Activated T-cell treated with anti-CD3 and anti-CD28 coated beads for 24 hours (primary cell): Measurements from ENCODE around the gene GRAMD4.

Experiments
- DNase-seq: peaks from one replicate; pipeline ENCODE4 v3.0.0-alpha.2; 2020; ENCODE audit warnings: low read depth

Gene GRAMD4

DNA sequence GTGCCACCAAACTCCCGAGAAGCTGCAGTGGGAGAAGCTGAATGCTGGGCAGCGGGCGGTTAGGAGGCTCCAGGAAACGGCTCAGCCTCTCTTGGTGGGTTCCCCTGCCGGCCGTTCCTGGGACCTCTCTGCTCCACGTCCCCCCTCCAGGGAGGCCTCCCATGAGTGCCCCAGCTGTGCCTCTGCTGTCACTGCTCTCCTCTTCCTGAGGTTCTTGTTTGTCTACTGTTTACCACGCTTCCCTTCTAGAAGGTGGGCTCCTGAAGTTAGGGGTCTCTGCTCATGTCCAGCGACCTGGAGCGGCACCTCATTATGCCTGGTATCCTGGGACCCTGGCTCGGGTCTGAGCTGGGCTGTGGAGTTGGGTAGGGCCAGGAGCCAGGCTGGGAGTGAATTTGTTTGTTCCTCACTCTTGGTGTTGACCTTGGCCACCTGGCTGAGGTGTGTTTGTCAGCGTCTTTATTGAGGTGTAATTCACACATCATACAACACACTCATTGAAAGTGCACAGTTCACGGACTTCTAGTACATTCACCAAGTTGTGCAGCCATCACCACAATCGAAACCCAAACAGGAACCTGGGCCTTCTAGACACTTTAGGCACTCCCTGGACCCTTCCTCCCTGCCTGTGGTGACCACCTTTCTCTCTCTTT, 37.8 kb upstream of the GRAMD4 start:
- no peak for DNase-seq

DNA sequence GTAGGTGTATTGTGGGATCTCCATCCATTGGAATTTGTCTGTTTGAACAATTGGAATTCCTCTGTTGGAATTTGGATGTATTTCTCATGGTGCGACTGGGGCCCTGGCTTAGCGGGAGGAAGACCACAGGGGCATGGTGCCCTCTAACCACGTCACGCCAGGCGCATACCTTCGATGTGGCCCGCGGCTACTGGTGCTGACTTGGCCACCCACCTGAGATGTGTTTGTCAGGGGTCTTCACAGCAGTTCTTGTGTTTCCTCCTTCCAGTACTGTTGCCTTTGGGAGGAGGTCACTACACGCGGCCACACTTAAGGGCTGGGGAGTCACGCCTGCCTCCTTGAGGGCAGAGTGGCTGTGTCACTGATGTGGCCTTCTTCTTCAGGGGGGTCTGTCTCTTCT, 36.6 kb upstream of the GRAMD4 start:
- DNase-seq, result no peak

DNA sequence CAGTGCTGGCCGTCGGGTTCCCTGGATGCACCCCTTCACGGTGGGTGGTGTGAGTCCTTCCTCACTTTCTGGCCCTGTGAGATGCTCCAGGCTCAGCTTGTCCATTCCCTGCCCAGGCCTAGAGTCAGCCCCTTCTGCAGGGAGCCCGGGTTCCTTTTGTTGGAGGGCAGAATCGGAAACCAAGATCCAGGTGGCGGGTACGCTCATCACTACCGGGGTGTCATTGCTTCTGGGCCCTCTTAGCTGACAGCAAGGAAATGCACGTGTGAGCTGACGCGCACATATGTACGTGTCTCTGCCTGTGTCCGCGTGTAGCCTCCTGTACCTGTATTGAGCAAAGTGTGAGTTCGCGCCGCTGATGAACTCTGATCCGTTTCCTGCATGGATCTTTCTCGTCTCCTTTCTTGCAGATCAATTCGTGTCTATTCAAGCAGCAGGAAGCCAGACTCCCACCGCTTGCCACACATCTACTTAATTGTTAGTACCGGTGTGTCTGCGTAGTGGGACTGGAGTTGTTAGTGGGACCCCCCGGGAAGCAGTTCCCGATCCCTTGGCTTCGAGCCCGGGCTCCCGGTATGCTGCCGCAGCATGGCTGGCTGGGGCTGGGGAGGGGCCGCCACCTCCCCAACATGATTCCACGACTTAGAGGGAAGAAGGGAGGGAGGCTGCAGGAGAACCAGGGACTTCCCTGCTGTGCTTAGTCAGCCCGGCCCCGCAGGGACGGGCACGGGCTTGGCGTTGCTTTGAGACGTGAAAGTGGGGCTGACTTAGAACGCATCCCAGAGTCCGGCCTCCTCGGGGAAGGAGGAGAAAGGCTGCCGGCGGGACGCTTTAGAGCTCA, 35.9 kb upstream of the GRAMD4 start:
- no peak for DNase-seq

DNA sequence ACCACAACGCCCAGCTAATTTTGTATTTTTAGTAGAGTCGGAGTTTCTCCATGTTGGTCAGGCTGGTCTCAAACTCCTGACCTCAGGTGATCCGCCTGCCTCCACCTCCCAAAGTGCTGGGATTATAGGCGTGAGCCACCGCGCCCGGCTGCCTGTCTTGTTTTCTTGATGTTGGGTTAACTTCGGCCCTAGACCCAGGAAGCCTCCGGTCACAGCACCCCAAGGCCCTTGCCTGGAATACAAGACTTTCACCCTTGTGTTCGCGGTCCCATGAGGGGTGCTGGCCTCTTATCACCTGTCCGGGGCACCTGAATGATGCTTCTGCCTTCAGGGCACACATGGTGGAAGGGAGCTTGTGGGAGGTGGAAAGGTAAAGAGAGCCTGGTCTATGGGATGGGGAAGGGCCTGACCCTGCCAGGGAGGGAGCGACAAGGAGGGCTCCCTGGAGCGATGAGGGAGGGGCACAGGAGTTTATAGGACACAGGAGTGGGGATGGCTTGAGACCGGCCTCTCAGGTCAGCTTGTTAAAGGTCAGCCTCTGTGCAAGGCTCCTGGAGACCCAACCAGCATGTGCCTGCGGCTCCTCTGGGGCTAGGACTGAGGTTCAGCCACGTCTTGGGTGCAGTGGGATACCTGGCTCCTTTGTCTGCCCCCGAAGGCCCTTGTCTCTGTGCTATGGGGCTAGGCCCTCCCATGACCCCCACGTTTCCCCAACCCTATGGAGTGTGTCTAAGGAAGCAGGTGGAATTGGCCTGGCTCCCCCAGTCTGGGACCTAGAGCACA, 34.7 kb upstream of the GRAMD4 start:
- no peak for DNase-seq

DNA sequence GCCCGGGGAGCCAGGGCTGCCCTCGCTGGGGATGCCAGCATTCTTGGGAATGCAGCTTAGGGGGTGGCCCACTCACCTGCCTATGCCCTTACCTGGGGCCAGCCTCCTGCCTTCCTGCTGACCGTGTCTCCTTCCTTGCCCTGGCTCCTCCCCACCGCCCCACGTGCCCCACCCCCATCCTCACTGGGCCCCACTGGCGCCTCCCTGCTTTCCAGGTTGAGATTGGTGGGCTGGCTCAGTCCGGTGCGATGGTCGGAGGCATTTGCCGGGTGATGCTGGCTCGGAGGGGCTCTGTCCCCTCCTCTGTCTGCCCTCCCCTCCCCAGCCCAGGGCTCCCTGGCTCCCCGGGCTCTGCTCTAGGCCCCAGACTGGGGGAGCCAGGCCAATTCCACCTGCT, 34.1 kb upstream of the GRAMD4 start:
- DNase-seq, result no peak

DNA sequence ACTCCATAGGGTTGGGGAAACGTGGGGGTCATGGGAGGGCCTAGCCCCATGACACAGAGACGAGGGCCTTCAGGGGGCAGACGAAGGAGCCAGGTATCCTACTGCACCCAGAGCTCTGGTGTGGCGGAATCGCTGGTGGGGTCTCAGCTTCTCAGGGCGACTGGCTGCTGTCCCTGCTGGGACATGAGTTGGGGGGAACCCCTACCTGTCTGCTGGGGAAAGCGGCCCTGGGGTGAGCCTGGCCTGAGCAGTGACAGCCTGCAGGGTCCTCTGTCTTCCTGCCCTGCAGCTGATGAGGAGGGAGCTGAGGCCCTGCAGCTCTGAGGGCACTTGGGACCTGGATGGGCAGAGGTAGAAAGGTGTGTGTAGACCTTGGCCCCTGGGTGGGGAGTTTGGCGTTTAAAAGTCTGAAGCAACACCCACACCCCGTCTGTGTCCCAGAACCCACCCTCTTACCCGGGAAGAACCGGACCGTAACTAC, 33.6 kb upstream of the GRAMD4 start:
- DNase-seq, result no peak

DNA sequence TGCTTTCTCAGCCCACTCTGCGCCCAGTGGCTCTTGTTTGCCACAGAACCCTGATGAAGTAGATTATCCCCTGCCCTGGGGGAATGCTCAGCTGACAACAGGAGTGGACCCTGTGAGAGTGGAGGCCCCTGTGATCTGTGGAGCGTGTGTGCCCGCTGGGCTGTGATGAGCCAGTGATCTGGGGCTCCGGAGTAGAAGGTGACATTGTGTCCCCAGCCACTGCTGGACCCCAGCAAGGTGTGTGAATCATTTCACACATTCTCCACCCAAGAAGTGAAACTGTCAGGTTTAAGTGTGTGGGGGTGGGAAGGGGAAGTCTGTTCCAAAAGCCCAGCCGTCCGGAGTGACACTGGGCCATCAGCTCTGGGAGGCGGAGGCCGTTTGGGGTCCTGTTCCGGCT, 33.1 kb upstream of the GRAMD4 start:
- DNase-seq, result no peak

DNA sequence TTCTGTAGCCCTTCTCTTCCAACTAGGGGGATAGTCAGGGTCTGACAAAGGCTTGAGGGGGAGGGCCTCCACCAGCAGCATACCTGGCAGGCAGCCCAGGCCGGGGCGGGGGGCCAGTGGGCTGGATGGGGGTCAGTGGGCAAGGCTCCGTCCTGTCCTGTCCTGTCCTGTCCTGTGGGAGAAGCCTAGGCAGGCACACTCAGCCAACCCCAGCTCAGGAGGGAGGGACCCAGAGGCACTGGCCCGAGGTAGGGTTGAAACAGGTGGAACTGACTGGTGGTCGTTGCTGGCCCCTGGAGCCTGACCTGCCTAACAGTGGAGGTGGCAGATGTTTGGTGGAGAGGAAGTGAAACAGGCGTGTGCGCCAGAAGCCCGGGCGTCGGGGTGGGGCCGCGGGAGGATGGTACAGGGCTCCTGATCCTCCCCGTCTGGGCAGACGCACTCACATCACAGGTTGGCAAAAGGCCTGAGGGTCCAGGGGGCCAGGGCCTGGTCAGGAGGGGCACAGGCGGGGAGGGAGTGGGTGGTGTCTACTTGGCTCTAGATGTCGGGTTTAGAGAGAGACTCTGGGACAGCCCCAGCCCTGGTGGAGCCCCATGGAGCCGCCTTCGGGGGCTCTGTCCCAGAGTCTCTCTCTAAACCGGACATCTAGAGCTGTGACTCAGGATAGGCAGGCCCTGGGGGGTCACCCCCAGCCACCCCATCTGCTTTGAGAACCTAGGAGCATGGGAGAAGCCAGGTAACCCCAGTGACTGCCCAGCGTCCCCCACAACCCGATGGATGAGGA, 32.5 kb upstream of the GRAMD4 start:
- DNase-seq, result no peak

DNA sequence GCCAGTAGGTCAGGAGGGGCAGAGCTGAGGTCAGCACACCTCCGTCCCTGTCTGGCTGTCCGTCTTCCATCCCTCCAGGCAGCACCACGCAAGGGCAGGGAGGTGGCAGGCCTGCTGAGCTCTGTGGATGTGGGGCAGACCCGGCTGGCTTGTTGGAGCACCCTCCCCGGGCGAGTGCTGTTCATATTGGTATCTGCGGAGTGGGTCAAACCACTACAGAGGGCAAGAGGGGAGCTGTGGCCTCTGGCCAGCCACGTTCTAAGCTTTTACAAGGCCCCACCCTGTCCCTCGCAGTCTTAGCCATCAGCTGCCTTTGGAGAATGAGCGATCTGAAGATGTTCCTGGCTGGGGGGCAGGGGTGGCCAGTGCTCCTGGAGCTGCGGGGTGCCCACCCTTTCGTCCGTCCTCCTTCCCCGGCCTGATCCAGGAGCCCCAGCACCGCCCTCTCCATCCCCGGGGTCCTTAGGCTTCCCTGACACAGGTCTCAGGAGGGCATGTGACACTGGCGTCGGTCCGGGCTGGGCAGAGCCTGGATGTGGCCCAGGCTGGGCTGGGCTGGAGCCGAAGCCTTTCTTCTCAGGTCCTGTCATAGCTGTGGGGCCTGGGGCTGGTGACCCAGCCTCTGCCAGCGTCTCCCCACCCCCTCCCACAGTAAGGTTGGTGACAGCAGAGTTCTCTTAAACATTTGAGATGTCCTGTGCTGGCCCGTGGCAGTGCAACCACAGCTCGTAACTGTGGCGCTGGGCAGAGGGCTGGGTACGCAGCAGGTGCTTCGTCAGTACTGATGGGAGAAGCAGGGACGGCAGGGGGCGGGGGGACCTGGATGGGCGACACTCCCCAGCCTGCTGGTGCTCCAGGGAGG, 31.7 kb upstream of the GRAMD4 start:
- DNase-seq, result no peak

DNA sequence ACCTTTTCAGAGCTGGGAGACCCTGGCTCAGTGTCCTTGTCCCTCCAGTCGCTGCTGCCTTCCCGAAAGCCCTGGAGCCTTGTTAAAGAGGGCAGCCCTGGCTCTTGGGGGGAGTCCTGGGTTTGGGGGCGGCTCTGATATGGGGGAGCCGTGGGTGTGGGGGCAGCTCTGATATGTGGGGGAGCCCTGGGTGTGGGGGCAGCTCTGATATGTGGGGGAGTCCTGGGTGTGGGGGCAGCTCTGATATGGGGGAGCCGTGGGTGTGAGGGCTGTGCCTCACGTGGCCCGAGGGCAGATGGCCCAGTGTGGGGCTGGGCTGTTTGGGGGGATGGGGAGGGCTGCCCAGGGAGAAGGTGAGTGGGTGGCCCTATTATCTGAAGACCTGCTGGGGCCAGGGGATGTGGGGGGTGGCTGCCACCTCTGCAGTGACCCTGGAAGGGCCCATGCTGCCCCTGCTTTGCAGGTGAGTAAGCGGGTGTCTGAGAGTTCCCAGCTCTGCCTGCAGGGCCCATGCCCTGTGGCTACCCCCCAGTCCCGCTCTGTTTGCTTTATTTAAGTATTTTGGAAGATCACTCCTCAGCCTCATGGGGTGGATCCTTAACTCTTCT, 30.9 kb upstream of the GRAMD4 start:
- no peak for DNase-seq

DNA sequence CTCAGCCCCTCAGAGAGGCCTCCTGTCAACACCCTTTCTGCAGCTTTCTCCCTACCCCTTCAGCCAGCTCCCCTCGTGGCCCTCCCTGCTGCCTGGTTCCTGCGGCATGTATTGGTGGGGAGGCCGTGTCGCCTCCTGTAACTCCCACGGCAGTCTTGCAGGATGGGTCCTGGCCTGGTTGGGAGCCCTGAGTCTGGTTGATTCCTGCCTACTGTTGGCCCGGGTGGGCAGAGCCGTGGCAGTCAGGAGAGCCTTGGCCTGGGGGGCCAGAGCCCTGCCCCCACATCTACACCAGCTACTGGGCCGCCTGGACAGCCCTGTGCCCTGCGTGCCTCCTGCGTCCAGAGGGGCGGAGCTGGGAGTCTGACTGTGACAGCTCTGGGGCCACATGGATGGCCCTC, 30.3 kb upstream of the GRAMD4 start:
- DNase-seq, result no peak

DNA sequence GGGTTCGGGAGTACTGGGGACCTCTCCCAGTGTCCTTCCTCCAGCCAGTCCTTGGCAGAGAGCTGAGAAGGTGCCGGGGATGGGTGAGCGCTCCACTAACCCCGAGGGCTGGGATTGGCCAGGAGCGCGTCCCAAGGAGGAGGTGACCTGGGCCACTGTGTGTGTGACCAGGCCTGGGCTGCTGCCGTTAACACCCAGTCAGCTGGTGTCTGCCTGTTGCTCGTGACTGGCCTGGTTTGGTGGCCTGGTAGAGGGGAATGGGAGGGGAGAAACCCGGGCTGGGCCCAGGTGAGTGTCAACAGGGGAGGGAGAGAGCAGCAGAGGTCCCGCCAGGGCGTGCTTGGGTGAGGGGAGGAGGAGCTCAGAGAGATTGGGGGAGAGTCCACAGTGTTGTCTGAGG, 29.9 kb upstream of the GRAMD4 start:
- no peak for DNase-seq

DNA sequence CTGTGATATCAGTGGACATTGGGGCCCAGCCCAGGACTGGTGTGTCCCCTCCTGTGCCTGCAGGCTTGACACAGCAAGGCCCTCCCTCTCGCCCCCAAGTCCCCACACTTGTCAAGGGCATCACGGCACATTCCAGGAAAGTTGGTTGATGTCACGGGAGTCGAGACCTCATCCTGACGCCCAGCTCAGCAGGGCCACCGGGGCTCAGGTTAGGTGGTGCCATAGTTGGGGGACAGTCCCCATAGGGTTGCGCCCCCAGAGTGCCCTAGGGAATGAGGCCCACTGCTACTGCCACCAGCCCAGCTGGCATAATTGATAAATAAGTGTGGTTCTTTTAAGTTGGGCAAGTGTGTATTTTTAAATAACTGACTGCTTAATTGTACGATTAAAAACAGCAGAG, 28.3 kb upstream of the GRAMD4 start:
- no peak for DNase-seq

DNA sequence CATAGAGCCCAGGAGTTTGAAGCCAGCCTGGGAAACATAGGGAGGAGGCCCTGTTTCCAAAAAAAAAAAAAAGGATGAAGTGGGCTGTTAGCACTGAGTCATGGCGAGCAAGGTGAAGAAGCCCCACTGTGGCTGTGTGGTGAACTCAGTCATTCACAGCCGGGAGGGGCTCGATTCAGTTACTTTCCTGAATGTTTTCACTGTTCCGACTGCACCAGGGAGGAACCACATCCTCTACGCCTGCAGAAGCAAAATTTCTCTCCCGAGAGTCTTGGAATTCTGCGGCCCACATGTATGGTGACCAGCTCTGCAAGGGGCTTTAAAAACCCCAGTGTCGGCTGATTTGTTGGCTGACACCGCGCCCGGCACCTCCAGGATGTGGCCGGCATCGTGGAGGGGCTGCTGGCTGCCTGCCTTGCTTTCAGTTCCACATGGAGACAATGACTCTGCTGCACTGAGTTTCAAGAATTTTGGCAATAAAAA, 27.8 kb upstream of the GRAMD4 start:
- DNase-seq, result peak; percentile 44

DNA sequence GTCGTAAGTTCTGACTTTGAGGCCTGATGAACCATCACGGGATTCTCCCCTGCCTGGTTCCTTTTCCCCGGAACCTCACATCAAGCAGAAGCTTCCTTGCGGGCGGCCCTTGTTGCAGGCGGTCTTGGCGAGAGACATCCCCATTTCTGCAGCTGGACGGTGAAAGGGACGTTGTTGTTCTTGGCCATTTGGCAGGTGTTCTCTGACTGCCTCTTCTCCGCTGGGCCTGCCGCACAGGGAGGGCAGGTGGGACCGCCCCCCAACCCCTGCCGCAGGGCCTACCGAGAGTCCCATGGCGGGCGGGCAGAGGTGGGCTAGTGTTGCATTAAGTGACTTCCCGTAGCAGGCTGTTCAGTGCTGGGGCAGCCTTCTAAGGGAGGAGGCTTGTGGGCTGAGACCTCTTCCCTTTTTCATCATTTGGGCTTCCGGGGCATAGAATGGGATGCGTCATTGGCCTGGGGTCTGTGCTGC, 26.9 kb upstream of the GRAMD4 start:
- no peak for DNase-seq

DNA sequence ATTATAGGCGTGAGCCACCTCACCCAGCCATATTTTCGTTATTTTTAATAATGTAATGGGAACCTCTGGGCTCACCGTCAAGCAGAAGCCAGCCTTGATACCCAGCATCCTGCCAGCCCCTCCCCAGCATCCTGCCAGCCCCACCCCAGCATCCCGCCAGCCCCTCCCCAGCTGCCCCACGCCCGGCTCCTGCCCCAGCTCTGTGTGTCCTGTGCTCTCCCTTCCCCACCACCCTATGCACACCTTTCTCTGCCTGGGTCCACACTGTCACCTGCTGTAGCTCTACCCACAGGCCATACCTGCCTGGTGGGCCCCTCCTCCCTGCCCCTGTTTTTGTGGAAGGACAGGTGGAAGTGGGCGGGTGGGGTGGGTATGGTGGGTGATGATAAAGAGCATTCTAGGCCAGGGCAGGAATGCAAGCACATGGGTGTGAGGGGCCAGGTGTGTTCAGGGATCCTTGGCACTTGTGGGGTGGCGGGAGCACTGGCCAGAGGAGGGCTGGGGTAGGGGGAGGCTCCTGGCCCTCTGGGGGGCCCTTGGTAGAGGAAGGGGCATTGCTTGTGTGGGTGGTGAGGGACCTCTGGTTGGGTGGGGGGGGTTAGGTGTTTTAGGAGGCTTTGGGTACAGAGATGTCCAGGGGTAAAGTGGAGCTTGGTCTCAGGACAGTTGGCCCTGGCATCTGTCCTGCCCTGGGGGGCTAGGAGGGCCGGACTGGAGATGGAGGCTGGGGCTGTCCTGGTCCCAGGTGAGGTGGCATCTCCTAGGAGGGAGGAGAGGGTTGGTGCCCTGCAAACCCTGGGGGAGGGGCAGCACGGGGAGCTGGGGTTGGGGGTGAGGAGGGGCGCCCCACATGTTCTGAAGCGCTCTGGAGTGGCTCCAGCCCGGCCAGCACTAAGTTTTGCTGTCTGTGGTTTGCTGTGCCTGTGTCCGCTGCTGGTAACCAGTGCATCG, 25.9 kb upstream of the GRAMD4 start:
- no peak for DNase-seq

DNA sequence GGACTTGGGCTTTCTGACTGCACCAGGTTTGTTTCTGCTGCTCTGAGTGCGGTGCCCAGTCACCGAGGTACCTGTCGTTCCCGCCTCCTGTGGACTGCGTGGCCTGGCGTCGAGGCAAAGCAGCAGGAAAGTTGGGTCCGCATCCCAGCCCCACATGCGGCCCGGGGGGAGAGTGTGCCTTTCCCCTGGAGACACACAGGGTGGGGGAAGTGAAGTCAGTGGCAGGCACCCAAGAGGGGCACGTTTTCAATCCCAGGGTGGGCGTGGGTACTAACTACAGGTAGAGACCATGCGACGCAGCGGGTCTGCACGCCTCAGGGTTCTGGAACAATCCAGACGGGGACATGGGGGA, 25.3 kb upstream of the GRAMD4 start:
- no peak for DNase-seq

DNA sequence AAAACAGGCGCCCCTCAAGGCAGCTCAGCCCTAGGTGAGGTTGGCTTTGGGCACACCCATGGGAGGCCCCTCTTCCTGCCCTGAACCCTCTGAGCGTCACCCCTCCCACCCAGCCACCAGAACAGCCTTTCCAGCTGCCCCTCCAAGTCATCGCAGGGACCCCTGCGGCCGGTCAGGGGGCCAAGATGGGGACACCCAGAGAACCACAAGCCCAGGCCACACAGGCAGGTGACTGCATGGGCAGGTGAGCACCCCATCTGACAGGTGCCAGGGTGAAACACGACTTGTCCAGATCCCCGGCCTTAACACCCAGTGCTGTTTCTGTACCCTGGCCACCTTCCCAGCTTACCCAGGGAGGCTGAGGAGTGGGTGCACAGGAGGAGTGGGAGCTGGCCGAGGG, 24.6 kb upstream of the GRAMD4 start:
- no peak for DNase-seq

DNA sequence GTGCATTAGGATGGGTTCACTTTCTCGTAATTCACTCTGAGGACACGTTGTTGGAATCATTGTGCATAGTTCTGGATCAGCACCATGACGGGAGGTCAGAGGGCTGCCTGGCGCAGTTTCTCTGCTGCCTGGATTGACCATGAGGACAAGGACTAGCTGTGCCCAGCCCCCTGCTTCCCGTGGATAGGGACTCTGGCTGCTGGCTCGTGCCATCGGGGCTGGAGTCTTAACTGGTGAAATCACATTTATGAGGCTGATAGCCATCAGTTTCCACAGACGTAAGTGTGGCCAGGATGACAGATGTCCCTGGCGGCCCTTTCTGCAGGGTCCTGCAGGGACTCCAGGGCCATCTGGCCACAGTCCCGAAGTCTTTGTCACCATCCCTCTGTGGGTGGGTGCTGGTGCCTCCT, 24.1 kb upstream of the GRAMD4 start:
- DNase-seq, result no peak
